Measurements from ENCODE around the gene HEXD. TPM values are rescaled to one million over a fixed set of nuclear protein-coding genes. Genes with fewer than 3 reads are reported as not detected.

HEXD gene
- total RNA-seq, 1 experiment from 2014 or later, result 30.0 TPM

DNA sequence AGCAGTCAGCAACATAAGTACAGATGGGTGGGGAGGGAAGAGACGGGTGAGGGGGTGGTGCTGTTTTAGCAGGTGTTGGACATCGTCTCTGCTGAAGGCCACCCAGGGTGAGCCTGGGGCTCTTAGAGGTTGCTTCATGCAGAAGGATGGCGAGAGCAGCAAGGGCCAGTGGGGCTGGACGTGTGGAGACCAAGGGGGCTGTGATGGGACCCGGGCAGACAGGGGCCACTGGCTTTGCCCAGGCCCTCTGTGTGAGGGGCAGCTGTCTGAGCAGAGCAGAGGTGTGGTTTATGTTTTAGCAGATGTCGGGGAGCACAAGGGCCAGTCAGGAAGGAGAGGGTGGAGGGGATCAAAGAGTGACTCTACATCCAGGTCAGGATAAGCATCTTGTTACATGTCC is 45.2 kb downstream of the HEXD start:
- H3K4me1 ChIP-seq (replicated peaks; ENCODE audit: insufficient read depth), result peaks cover 17% of the 10 kb centered on the region
- no TSS peak for BruUV-seq (replicated peaks)
- no peak overlapping the region for H3K27ac ChIP-seq
- H3K27me3 ChIP-seq (ENCODE audit: insufficient read depth, low read depth), result no peaks in the 10 kb centered on the region
- no peak for TF ChIP-seq EZH2 (IDR thresholded peaks at IDR 0.05; ENCODE audit: low read depth)
- TF ChIP-seq, protein P1, sequence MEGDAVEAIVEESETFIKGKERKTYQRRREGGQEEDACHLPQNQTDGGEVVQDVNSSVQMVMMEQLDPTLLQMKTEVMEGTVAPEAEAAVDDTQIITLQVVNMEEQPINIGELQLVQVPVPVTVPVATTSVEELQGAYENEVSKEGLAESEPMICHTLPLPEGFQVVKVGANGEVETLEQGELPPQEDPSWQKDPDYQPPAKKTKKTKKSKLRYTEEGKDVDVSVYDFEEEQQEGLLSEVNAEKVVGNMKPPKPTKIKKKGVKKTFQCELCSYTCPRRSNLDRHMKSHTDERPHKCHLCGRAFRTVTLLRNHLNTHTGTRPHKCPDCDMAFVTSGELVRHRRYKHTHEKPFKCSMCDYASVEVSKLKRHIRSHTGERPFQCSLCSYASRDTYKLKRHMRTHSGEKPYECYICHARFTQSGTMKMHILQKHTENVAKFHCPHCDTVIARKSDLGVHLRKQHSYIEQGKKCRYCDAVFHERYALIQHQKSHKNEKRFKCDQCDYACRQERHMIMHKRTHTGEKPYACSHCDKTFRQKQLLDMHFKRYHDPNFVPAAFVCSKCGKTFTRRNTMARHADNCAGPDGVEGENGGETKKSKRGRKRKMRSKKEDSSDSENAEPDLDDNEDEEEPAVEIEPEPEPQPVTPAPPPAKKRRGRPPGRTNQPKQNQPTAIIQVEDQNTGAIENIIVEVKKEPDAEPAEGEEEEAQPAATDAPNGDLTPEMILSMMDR (conservative IDR thresholded peaks at IDR 0.05), result no peak
- H3K36me3 ChIP-seq (ENCODE audit: low read depth), result no peaks in the 10 kb centered on the region
- no peak overlapping the region for H2AFZ ChIP-seq
- no peaks in the 10 kb centered on the region for H3K9me3 ChIP-seq (ENCODE audit: insufficient read depth, low read depth)
- peaks cover 19% of the 10 kb centered on the region for H3F3A ChIP-seq (ENCODE audit: insufficient read depth, low read depth)
- H3K79me2 ChIP-seq (ENCODE audit: low read depth), result no peaks in the 10 kb centered on the region
- no peak for DNase-seq
- intact Hi-C loops (cut with micrococcal nuclease; ENCODE audit: unreplicated experiment), result no loop called here
- ChIA-PET POLR2A (ENCODE audit: unreplicated experiment) (no interaction called here), CTCF (interaction anchor here (0.6 kb wide), 1 partner anchor 28 kb away, joined by 4 read pairs; no protein-coding TSS in a partner anchor)
- no peaks in the 10 kb centered on the region for H4K20me1 ChIP-seq (ENCODE audit: insufficient read depth)
- no peaks in the 10 kb centered on the region for H3K9me2 ChIP-seq (ENCODE audit: insufficient read depth)
- no peak overlapping the region for H3K4me2 ChIP-seq
- H3K4me3 ChIP-seq, result no peak overlapping the region

DNA sequence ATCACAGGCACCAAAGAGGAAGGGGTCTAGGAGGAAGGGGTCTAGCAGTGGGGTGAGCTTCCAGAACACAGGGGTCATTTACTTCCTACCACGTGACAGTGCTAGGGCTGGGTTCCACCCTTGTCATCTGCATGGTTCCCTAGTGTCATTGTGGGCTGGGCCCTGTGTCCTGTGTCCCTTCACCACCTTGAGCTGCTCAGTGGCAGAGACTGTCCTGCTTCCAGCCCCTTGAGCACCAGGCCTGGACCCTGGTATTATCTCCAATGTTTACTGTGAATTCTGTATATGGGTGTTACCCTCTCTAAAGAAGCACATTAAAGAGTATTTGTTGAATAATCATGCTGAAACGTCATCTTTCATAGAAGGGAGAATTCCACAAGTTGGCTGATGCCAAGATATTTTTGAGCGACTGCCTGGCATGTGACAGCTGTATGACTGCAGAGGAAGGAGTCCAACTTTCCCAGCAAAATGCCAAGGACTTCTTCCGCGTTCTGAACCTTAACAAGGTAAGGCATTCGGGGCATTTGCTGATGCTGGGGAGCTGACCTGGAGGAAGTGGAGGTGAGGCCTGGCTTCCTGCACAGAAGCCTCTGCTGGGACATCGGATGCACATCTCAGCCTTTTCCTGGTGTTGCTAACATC is 45.9 kb downstream of the HEXD start:
- Histone ChIP-seq H3F3A (ENCODE audit: insufficient read depth, low read depth) (peaks cover 19% of the 10 kb centered on the region), H3K4me3 (no peak overlapping the region), H4K20me1 (ENCODE audit: insufficient read depth) (no peaks in the 10 kb centered on the region), H3K79me2 (ENCODE audit: low read depth) (no peaks in the 10 kb centered on the region), H3K36me3 (ENCODE audit: low read depth) (no peaks in the 10 kb centered on the region), H2AFZ (no peak overlapping the region), H3K9me2 (ENCODE audit: insufficient read depth) (no peaks in the 10 kb centered on the region), H3K27ac (no peak overlapping the region), H3K4me2 (no peak overlapping the region), H3K27me3 (ENCODE audit: insufficient read depth, low read depth) (no peaks in the 10 kb centered on the region), H3K9me3 (ENCODE audit: insufficient read depth, low read depth) (no peaks in the 10 kb centered on the region), H3K4me1 (replicated peaks; ENCODE audit: insufficient read depth) (peaks cover 17% of the 10 kb centered on the region)
- TF ChIP-seq EZH2 (IDR thresholded peaks at IDR 0.05; ENCODE audit: low read depth), result no peak
- TF ChIP-seq, protein P1 (conservative IDR thresholded peaks at IDR 0.05), result no peak
- no TSS peak for BruUV-seq (replicated peaks)
- ChIA-PET CTCF (no interaction called here), POLR2A (ENCODE audit: unreplicated experiment) (no interaction called here)
- intact Hi-C loops (cut with micrococcal nuclease; ENCODE audit: unreplicated experiment), result no loop called here
- DNase-seq, result no peak

DNA sequence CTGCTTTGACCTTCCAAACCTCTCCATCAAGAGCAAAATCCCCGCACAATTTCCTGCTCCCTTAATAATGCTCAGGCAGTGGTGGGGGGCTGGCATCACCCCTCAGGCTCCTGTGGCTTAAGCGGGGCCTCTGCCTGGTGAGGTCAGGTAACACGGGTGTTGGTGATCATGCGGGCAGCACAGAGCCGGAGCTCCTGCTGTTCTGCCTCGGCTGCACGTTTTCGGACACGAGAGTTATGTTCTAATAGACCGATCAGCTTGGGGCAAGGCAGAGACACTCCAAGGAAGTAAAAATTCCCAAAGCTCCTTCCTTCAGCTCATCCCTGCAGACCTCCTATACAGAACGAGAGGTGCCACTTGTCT is 46.4 kb downstream of the HEXD start:
- Histone ChIP-seq H3K9me3 (ENCODE audit: insufficient read depth, low read depth) (no peaks in the 10 kb centered on the region), H3K79me2 (ENCODE audit: low read depth) (no peaks in the 10 kb centered on the region), H3K4me2 (no peak overlapping the region), H3K27ac (no peak overlapping the region), H3K4me3 (no peak overlapping the region), H3K4me1 (replicated peaks; ENCODE audit: insufficient read depth) (peaks cover 17% of the 10 kb centered on the region), H3F3A (ENCODE audit: insufficient read depth, low read depth) (peaks cover 19% of the 10 kb centered on the region), H3K27me3 (ENCODE audit: insufficient read depth, low read depth) (no peaks in the 10 kb centered on the region), H4K20me1 (ENCODE audit: insufficient read depth) (no peaks in the 10 kb centered on the region), H2AFZ (no peak overlapping the region), H3K9me2 (ENCODE audit: insufficient read depth) (no peaks in the 10 kb centered on the region), H3K36me3 (ENCODE audit: low read depth) (no peaks in the 10 kb centered on the region)
- no TSS peak for BruUV-seq (replicated peaks)
- TF ChIP-seq, protein P1 (conservative IDR thresholded peaks at IDR 0.05), result no peak
- TF ChIP-seq EZH2 (IDR thresholded peaks at IDR 0.05; ENCODE audit: low read depth), result no peak
- ChIA-PET POLR2A (ENCODE audit: unreplicated experiment) (no interaction called here), CTCF (no interaction called here)
- no peak for DNase-seq
- intact Hi-C loops (cut with micrococcal nuclease; ENCODE audit: unreplicated experiment), result no loop called here
